ENCODE results near the gene GDI2.

Gene GDI2

GRCh38 chr10:5776881-5777197, 36.4 kb downstream of the GDI2 start:
- peak overlapping the region; percentile 76 for H3K27ac Mint-ChIP-seq
- H3K9me3 Mint-ChIP-seq: no peaks in the 10 kb centered on the region
- no peak overlapping the region for H3K4me3 Mint-ChIP-seq
- H3K4me1 Mint-ChIP-seq: peaks cover 38% of the 10 kb centered on the region
- no peak for ATAC-seq
- peaks cover 100% of the 10 kb centered on the region for H3K36me3 Mint-ChIP-seq
- no peak for DNase-seq (ENCODE audit: low spot score in 2 of 2)

- ATAC-seq (no peak), DNase-seq (ENCODE audit: low spot score in 2 of 2) (no peak)
- H3K36me3 Mint-ChIP-seq: peaks cover 100% of the 10 kb centered on the region
- no peaks in the 10 kb centered on the region for H3K9me3 Mint-ChIP-seq
- H3K27ac Mint-ChIP-seq: peak overlapping the region; percentile 76
- no peak overlapping the region for H3K4me3 Mint-ChIP-seq
- peaks cover 35% of the 10 kb centered on the region for H3K4me1 Mint-ChIP-seq
Measured at GRCh38 chr10:5776136-5776880, 36.9 kb downstream of the GDI2 start.

GRCh38 chr10:5775685-5776084, 37.5 kb downstream of the GDI2 start:
- Mint-ChIP-seq H3K4me1 (peaks cover 30% of the 10 kb centered on the region), H3K4me3 (no peak overlapping the region), H3K27ac (peak overlapping the region; percentile 76), H3K36me3 (peaks cover 100% of the 10 kb centered on the region), H3K9me3 (no peaks in the 10 kb centered on the region)
- ATAC-seq (peak; percentile 95), DNase-seq (ENCODE audit: low spot score in 2 of 2) (peak in 1 of 2 donors; percentile 5)

- no peak for ATAC-seq
- H3K36me3 Mint-ChIP-seq: peaks cover 100% of the 10 kb centered on the region
- no peak overlapping the region for H3K4me3 Mint-ChIP-seq
- peaks cover 29% of the 10 kb centered on the region for H3K4me1 Mint-ChIP-seq
- DNase-seq (ENCODE audit: low spot score in 2 of 2): no peak
- H3K27ac Mint-ChIP-seq: peak overlapping the region; percentile 76
- H3K9me3 Mint-ChIP-seq: no peaks in the 10 kb centered on the region
Measured at GRCh38 chr10:5774987-5775620, 38.1 kb downstream of the GDI2 start.

GRCh38 chr10:5766189-5766588, 47.0 kb downstream of the GDI2 start:
- no peak overlapping the region for H3K4me3 Mint-ChIP-seq
- H3K27ac Mint-ChIP-seq: peak overlapping the region; percentile 3
- DNase-seq (ENCODE audit: low spot score in 2 of 2) (no peak), ATAC-seq (no peak)
- peaks cover 100% of the 10 kb centered on the region for H3K36me3 Mint-ChIP-seq
- no peaks in the 10 kb centered on the region for H3K9me3 Mint-ChIP-seq
- peaks cover 7% of the 10 kb centered on the region for H3K4me1 Mint-ChIP-seq

- Mint-ChIP-seq H3K9me3 (no peaks in the 10 kb centered on the region), H3K36me3 (peaks cover 100% of the 10 kb centered on the region), H3K27ac (peak overlapping the region; percentile 3), H3K4me3 (no peak overlapping the region), H3K4me1 (peaks cover 7% of the 10 kb centered on the region)
- ATAC-seq: no peak
- no peak for DNase-seq (ENCODE audit: low spot score in 2 of 2)
Measured at GRCh38 chr10:5765617-5766016, 47.6 kb downstream of the GDI2 start.

- Mint-ChIP-seq H3K4me3 (no peak overlapping the region), H3K27ac (peak overlapping the region; percentile 3), H3K9me3 (no peaks in the 10 kb centered on the region), H3K36me3 (peaks cover 100% of the 10 kb centered on the region), H3K4me1 (peaks cover 7% of the 10 kb centered on the region)
- ATAC-seq (no peak), DNase-seq (ENCODE audit: low spot score in 2 of 2) (no peak)
Measured at GRCh38 chr10:5764422-5765297, 48.6 kb downstream of the GDI2 start.

- no peak for ATAC-seq
- Mint-ChIP-seq H3K36me3 (peaks cover 100% of the 10 kb centered on the region), H3K4me3 (no peak overlapping the region), H3K27ac (no peak overlapping the region), H3K4me1 (peaks cover 7% of the 10 kb centered on the region), H3K9me3 (no peaks in the 10 kb centered on the region)
- no peak for DNase-seq (ENCODE audit: low spot score in 2 of 2)
Measured at GRCh38 chr10:5762531-5762930, 50.7 kb downstream of the GDI2 start.

- H3K4me3 Mint-ChIP-seq: no peak overlapping the region
- peaks cover 100% of the 10 kb centered on the region for H3K36me3 Mint-ChIP-seq
- H3K9me3 Mint-ChIP-seq: no peaks in the 10 kb centered on the region
- no peak overlapping the region for H3K27ac Mint-ChIP-seq
- H3K4me1 Mint-ChIP-seq: peaks cover 7% of the 10 kb centered on the region
- ATAC-seq: no peak
- no peak for DNase-seq (ENCODE audit: low spot score in 2 of 2)
Measured at GRCh38 chr10:5761220-5761619, 52.0 kb downstream of the GDI2 start.

GRCh38 chr10:5760515-5760914, 52.7 kb downstream of the GDI2 start:
- Mint-ChIP-seq H3K36me3 (peaks cover 96% of the 10 kb centered on the region), H3K9me3 (no peaks in the 10 kb centered on the region), H3K4me3 (no peak overlapping the region), H3K27ac (no peak overlapping the region), H3K4me1 (peaks cover 7% of the 10 kb centered on the region)
- ATAC-seq (no peak), DNase-seq (ENCODE audit: low spot score in 2 of 2) (no peak)

GRCh38 chr10:5758927-5759326, 54.3 kb downstream of the GDI2 start:
- H3K4me1 Mint-ChIP-seq: no peaks in the 10 kb centered on the region
- no peak for DNase-seq (ENCODE audit: low spot score in 2 of 2)
- no peaks in the 10 kb centered on the region for H3K9me3 Mint-ChIP-seq
- peak overlapping the region; percentile 64 for H3K27ac Mint-ChIP-seq
- H3K4me3 Mint-ChIP-seq: no peak overlapping the region
- no peak for ATAC-seq
- peaks cover 96% of the 10 kb centered on the region for H3K36me3 Mint-ChIP-seq

- Mint-ChIP-seq H3K27ac (peak overlapping the region; percentile 64), H3K9me3 (no peaks in the 10 kb centered on the region), H3K4me3 (no peak overlapping the region), H3K36me3 (peaks cover 96% of the 10 kb centered on the region), H3K4me1 (peaks cover under 1% of the 10 kb centered on the region)
- ATAC-seq: no peak
- DNase-seq (ENCODE audit: low spot score in 2 of 2): no peak
Measured at GRCh38 chr10:5757766-5758517, 55.3 kb downstream of the GDI2 start.

- Mint-ChIP-seq H3K9me3 (no peaks in the 10 kb centered on the region), H3K36me3 (peaks cover 85% of the 10 kb centered on the region), H3K27ac (peak overlapping the region; percentile 72), H3K4me3 (no peak overlapping the region), H3K4me1 (peaks cover 8% of the 10 kb centered on the region)
- no peak for ATAC-seq
- no peak for DNase-seq (ENCODE audit: low spot score in 2 of 2)
Measured at GRCh38 chr10:5752301-5752871, 60.8 kb downstream of the GDI2 start.

- no peaks in the 10 kb centered on the region for H3K9me3 Mint-ChIP-seq
- peaks cover 85% of the 10 kb centered on the region for H3K36me3 Mint-ChIP-seq
- ATAC-seq (no peak), DNase-seq (ENCODE audit: low spot score in 2 of 2) (no peak)
- H3K4me1 Mint-ChIP-seq: peaks cover 14% of the 10 kb centered on the region
- no peak overlapping the region for H3K27ac Mint-ChIP-seq
- no peak overlapping the region for H3K4me3 Mint-ChIP-seq
Measured at GRCh38 chr10:5751601-5752253, 61.5 kb downstream of the GDI2 start.
